ENCODE results near the gene DMKN.

- TF ChIP-seq POLR2A (IDR thresholded peaks at IDR 0.05), result no peak
- TF ChIP-seq CTCF (IDR thresholded peaks at IDR 0.05), result no peak
These were observed 27.2 kb downstream of the DMKN start for GRCh38 chr19:35486268-35486708.

All from testis (tissue), 2 donors.